Measurements from ENCODE around the gene PCNA.

DNA sequence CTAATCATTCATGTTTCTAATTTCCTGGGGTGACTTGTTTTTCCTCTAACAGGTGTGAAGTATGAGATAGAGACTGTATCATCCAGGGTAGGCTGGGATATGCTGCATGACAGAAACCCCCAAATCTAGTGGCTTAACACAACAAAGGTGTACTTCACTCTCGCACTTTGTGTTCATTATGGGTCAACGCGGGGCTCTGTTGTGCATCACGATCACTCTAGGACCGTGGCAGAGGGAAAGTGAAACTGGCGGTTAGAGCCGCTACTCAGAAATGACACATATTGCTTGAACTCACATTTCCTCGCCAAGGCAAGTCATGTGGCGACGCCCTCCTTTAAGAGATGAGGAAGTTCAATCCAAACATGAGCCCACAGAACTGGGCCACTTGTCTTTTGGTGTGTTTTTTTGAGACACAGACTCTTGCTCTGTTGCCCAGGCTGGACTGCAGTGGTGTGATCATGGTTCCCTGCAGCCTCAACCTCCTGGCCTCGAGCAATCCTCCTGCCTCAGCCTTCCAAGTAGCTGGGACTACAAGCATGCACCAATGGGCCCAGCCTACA, 41.3 kb downstream of the PCNA start:
- no peak for TF ChIP-seq POLR2A (IDR thresholded peaks at IDR 0.05)
- TF ChIP-seq, protein P1, sequence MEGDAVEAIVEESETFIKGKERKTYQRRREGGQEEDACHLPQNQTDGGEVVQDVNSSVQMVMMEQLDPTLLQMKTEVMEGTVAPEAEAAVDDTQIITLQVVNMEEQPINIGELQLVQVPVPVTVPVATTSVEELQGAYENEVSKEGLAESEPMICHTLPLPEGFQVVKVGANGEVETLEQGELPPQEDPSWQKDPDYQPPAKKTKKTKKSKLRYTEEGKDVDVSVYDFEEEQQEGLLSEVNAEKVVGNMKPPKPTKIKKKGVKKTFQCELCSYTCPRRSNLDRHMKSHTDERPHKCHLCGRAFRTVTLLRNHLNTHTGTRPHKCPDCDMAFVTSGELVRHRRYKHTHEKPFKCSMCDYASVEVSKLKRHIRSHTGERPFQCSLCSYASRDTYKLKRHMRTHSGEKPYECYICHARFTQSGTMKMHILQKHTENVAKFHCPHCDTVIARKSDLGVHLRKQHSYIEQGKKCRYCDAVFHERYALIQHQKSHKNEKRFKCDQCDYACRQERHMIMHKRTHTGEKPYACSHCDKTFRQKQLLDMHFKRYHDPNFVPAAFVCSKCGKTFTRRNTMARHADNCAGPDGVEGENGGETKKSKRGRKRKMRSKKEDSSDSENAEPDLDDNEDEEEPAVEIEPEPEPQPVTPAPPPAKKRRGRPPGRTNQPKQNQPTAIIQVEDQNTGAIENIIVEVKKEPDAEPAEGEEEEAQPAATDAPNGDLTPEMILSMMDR (IDR thresholded peaks at IDR 0.05), result no peak
- TF ChIP-seq POLR2AphosphoS5 (IDR thresholded peaks at IDR 0.05), result peak in 3 of 4 donors; percentile 62 to 66 (median 63)
- TF ChIP-seq EP300 (IDR thresholded peaks at IDR 0.05), result no peak
